ENCODE results near the gene F8.

- TF ChIP-seq ZFX (IDR thresholded peaks at IDR 0.05; ENCODE audit: borderline replicate concordance) (no peak), CTCF (IDR thresholded peaks at IDR 0.05) (no peak)
Observed at GRCh38 chrX:154834562-154834961, 188.0 kb downstream of the F8 start, which contains the start of gene SMIM9.
